ENCODE data around the gene CCDC85C.
A peak's percentile ranks its signal among the peaks of the same experiment; 100 is the strongest.

Gene CCDC85C

GRCh38 chr14:99630202-99630601, 26.2 kb upstream of the CCDC85C start:
- DNase-seq (ENCODE audit: low read depth in 3 of 3): no peak

GRCh38 chr14:99628887-99629618, 25.0 kb upstream of the CCDC85C start:
- peak; percentile 14 to 65 (median 23) for DNase-seq (ENCODE audit: low read depth in 3 of 3)

GRCh38 chr14:99627510-99628381, 23.7 kb upstream of the CCDC85C start:
- DNase-seq (ENCODE audit: low read depth in 3 of 3): no peak

- no peak for DNase-seq (ENCODE audit: low read depth in 3 of 3)
Measured at GRCh38 chr14:99627100-99627499, 23.1 kb upstream of the CCDC85C start.

GRCh38 chr14:99626041-99626648, 22.1 kb upstream of the CCDC85C start:
- no peak for DNase-seq (ENCODE audit: low read depth in 3 of 3)

- no peak for DNase-seq (ENCODE audit: low read depth in 3 of 3)
Measured at GRCh38 chr14:99625476-99625875, 21.5 kb upstream of the CCDC85C start.

- DNase-seq (ENCODE audit: low read depth in 3 of 3): no peak
Measured at GRCh38 chr14:99624971-99625370, 21.0 kb upstream of the CCDC85C start.

GRCh38 chr14:99624024-99624423, 20.0 kb upstream of the CCDC85C start:
- DNase-seq (ENCODE audit: low read depth in 3 of 3): no peak

GRCh38 chr14:99621948-99622347, 17.9 kb upstream of the CCDC85C start:
- no peak for DNase-seq (ENCODE audit: low read depth in 3 of 3)

- DNase-seq (ENCODE audit: low read depth in 3 of 3): no peak
Measured at GRCh38 chr14:99619835-99620834, 16.1 kb upstream of the CCDC85C start.

- no peak for DNase-seq (ENCODE audit: low read depth in 3 of 3)
Measured at GRCh38 chr14:99616832-99617800, 13.1 kb upstream of the CCDC85C start.

GRCh38 chr14:99615497-99616157, 11.6 kb upstream of the CCDC85C start:
- no peak for DNase-seq (ENCODE audit: low read depth in 3 of 3)

GRCh38 chr14:99612738-99613330, 8.8 kb upstream of the CCDC85C start:
- DNase-seq (ENCODE audit: low read depth in 3 of 3): no peak

- no peak for DNase-seq (ENCODE audit: low read depth in 3 of 3)
Measured at GRCh38 chr14:99612071-99612737, 8.2 kb upstream of the CCDC85C start.

- DNase-seq (ENCODE audit: low read depth in 3 of 3): no peak
Measured at GRCh38 chr14:99611646-99612045, 7.6 kb upstream of the CCDC85C start.

GRCh38 chr14:99609245-99610170, 5.5 kb upstream of the CCDC85C start:
- DNase-seq (ENCODE audit: low read depth in 3 of 3): no peak

GRCh38 chr14:99608591-99608990, 4.6 kb upstream of the CCDC85C start:
- DNase-seq (ENCODE audit: low read depth in 3 of 3): no peak

GRCh38 chr14:99606359-99606758, 2.4 kb upstream of the CCDC85C start:
- DNase-seq (ENCODE audit: low read depth in 3 of 3): no peak

All from stimulated activated CD4-positive, alpha-beta T cell treated with anti-CD3 and anti-CD28 coated beads, TNF-alpha, amount 100 ng/mL, for 24 hours (primary cell).